Stimulated activated CD4-positive, alpha-beta T cell treated with anti-CD3 and anti-CD28 coated beads, Interleukin-2, amount 100 ng/mL, for 48 hours (primary cell): ENCODE data around the gene RNU1-1.
"Not testable (repeated sequence)": the region's sequence is repeated elsewhere in the genome, so short reads cannot be mapped to it uniquely, and the experiment has no call there.

Experiments used
- DNase-seq, 2 donors: peaks; one replicate each; pipeline ENCODE4 v3.0.0-alpha.2; 2020

The RNU1-1 gene

DNA sequence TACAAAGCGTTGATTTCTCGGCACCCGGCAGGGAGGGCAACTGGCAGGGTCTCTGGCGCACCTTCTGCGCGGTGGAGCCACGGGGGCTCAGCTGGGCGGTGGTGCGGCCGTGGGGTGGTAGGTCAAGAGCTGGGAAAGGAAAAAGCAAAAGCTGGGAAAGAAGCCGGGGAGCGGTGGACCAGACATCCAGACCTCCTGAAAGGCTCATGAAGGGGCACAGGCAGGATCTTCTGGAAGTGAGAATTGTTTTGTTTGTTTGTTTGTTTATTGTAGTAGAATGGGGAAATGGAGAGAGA, 7.2 kb upstream of the RNU1-1 start:
- DNase-seq: no peak

DNA sequence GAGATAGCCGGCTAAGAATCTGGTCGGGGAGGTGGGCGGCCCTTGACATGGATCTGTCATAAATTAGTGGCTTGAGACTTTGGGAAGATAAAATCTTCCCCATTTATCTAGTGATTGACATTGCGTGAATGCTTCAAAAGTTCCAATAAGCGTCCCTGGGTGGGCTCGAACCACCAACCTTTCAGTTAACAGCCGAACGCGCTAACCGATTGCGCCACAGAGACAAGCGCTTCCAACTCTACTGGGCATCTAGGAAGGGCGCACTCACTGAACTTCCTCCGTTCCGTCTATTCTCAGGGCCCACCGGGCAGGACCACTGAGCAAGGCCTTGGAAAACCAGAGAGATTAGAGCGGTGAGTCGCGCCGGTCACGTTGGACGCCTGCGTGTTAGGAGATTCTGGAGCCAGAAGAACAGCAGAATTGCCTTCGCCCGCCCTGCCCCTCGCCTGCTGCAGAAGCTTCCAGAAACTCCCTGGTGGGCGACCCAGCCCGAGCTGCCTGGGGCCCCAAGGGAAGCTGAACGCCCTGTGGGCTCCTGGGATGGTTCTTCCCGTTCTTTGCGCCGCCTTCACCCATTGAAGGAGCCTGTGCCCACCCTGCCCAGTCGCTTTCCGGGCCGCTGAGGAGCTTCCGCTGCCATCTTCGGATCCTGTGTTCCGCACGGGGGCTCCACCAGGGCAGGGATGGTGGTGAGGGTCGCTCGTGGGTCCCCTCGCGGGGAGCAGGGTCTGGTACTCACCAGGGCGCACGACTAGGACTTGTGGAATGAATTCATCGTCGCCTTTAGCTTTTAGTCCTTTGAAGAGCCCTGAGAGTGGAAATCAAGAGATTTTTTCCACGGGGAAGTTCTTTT, 6.6 kb upstream of the RNU1-1 start:
- DNase-seq: not testable (repeated sequence)

DNA sequence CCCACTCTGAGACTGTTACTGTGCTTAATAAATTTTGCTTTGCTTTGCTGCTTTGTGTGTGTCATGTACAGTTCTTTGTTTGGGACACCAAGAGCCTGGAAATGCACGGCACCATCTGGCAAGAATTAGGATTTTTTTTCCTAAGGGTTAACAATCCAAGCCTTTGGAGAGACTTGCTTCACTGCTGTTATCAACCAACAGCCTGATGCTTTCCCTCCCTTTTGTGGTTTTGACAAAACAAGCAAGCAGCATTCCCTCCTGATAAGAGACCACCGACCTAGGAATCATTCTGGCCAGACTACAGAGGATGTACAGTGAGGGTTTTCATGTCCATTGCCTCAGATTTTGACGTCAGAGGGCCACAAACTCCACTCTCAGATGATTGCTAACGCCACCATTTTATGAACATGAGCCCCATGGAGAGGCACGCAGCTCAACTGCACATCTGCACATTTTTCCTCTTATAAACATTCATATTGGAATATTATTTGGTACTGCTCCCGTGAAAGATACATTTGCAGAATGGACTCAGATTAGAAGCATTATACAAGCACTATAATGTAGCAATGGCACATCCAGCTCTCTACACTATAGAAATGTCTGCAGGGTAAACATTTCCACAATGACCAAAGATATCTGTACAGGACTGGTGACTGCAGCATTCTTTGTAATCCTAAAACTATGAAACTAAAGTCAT, 5.3 kb upstream of the RNU1-1 start:
- DNase-seq: not testable (repeated sequence)

DNA sequence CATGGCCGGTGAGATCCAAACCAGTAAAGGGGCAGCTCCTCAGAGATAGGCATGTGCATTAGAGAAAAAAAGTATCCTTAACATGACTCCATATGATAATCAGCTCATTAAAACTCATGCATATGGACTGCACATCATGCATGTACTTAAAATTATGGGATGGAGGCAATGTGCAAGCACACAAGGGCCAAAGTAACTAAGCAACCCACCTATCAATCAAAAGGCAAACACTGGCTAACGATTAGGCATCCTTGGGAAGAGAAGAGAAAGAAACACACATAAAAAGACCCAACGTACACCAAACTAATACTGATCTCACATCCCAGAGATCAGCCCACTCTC, 4.8 kb upstream of the RNU1-1 start:
- DNase-seq: not testable (repeated sequence)

DNA sequence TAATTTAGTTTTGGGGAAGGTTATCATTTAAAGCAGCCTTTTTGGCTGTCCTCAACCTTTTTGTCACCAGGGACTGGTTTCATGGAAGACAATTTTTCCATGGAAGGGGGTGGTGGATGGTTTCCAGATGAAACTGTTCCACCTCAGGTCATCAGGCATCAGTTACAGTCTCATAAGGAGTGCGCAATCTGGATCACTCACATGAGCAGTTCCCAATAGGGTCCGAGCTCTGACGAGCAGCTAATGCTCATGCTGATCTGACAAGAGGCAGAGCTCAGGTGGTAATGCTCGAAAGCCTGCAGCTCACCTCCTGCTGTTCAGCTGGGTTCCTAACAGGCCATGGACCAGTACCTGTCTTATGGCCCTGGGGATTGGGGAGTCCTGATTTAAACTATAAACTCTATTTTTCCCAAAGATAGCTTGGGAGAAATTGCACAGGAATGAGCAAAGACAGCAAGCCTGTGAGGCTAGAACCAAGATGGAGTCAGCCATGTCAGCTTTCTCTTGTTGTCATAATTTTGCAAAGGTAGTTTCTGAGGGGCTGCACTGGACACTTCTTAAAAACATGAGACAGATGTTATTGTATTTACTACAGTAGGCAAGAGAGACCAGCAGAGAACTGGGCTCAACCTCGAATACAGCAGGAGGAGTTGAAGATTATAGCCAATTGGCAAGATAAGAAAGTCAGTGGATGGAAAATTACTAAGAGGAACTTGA, 2.8 kb upstream of the RNU1-1 start:
- not testable (repeated sequence) for DNase-seq

DNA sequence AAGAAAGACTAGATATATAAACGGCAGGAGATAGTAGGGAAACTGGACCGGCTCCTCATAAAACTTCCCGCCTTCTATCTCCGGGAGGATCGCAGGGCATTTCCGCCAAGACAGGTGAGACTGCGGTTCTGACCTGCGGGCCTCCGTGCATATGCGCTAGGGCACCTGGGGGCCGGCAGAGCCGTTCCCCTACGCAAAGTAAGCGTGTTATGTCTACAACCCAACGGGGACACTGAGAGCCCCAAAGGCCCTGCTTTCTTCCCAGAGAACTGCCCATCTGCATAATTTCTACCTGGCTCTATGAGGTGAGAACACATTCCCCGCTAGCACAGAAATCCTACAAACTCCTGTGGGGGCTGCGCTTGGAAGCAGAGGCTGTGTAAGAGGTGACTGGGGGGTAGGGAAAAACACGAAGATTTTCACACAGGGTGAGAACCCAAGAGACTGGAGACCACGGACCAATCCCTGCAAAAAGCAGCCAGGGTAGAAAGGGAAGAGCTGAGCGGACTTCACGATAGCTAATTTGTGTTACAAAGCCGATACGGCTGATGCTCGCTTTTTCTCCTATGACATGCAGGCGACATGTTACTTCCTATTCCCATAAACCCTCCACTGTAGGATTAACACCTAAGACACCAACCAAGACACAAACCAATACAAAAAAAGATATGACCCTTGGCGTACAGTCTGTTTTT, 526 bp downstream of the RNU1-1 start:
- DNase-seq: peak; percentile 57 to 58

DNA sequence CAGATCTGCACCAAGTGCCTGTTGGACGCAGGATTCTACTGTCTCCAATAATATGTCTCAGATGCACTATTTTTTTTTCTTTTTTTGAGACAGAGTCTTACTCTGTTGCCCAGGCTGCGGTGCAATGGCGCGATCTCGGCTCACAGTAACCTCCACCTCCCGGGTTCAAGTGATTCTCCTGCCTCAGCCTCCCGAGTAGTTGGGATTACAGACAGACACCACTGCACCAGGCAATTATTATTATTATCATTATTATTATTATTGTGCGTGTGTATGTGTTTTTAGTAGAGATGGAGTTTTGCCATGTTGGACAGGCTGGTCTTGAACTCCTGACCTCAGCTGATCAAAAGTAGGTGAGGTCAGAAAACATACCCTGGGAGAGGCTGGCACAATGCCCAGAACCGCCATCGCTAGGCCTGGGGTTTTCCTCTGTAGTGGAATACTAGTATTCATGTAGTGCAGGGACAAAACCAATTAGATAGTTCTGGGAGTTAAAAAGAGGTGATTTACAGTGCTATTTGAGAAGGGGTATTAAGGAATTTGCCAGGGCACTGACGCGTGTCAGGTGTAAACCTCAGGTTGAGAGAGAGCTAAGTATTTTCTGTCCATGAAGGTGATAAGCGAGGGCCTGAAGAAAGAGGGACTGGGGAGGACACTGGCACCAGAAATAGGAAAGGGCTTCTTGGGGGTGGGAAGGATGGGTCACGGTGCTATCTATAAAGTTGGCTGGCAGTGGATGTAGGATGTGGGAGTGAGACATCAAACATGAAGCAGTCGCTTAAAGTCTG, 1.3 kb downstream of the RNU1-1 start:
- DNase-seq: not testable (repeated sequence)

DNA sequence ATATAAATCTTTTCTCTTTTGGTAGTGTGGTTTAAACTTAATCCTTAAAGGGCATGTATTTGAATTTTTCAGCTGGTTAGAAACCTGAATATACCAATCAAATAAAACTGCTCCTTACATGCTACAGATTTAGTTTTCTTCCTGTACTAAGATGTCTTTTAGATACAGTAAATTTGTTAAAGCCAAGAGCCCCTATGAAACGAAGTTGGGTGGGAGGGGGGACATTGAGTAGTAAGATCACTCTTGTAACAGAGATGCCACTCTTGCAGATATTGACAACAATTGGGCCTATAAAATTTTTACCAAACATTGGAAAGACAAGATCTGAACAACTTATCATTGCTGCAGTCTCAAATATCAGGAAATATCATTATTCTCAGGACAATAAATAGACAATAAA, 2.2 kb downstream of the RNU1-1 start:
- not testable (repeated sequence) for DNase-seq

DNA sequence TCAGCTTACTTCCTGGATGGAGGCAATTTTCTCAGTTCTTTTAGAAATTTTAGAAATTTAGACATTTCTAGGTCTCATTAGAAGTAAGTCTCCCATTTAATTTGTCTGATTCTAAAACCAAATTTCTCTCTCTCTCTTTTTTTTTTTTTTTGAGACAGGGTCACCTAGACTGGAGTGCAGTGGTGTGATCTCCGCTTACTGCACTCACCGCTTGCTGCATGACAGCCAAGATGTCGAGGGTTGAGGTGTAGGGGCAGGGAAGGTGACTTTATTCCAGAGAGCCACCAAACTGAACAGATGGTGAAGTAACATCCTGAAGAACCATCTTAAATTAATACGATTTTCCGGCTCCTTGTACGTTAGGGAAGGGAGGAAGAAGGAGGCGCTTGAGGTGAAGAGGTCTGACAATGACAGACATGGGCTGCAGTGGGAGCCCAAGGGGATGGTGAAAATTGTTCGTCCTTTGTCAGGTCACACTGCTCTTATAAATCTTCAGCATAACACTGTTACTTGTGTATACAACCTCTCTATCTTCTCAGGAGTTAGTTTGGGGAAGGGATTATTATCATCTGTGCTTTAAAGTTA, 5.1 kb downstream of the RNU1-1 start:
- DNase-seq: peak in 1 of 2 donors; percentile 19

DNA sequence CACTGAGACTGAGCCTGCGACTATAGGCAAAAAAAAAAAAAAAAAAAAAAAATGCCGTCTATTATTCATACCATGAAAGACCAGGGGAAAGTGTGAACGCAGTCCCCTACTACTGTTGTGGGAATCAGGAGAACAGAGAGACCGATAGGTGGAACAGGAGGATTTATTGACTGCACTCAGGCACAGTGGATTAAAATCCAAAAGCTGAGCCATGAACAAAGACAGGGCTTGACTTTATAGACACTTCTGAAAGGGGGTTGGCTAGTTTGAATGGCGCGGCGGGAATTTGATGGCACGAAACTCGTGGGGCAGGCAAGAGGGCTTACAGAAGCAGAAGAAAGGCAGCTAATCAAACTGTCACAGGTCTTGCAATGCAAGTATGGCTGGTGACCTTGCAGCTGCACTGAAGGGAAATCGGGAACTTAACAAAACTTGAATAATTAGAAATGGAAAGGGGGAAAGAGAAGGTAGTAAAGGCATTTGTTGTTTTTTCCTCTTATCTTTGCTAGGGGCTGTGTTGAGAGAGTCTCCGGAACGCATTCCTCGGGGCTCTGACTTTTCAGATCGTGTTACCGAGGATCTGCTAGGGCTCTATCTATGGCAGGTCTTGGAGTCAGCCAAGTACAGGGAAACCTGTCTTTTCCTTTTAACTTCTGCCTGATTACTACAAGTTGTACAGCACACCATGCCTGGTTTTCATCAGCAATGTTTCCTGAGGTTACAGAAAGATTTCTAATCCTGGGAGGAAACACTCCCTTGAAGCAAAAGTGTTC, 7.5 kb downstream of the RNU1-1 start:
- not testable (repeated sequence) for DNase-seq

DNA sequence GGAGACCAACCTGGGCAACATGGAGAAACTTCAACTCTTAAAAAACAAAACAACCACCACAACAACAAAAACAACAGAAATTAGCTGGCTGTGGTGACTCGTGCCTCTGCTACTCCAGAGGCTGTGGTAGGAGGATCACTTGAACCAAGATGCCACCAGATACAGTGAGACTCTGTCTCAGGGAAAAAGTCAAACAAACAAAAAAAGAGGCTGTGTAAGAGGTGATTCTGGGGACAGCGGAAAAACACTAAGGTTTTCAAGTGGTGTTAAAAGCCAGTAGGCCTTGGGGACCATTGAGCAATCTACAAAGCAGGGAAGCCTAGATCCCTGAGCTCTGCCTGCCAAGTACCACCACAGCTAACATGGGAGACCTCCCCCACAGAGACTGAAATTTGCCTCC, 8.2 kb downstream of the RNU1-1 start:
- DNase-seq: not testable (repeated sequence)

DNA sequence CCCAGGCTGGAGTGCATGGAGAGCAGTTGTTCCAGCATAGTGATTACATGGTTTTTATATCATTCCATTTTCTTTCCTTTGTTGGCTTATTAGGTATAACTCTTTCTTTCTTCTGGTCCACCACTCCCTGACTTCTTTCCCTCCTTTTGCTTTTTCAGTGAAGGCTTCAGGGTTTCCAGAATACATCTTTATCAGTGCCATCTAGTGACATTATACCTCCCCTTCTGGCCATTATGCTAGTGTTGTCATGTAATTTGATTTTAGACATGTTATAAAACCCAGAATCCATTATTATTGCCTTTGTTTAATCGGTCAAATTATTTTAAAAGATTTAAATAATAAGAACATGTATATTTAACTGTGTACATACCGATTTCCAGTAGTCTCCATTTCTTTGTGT, 10.6 kb downstream of the RNU1-1 start:
- no peak for DNase-seq

DNA sequence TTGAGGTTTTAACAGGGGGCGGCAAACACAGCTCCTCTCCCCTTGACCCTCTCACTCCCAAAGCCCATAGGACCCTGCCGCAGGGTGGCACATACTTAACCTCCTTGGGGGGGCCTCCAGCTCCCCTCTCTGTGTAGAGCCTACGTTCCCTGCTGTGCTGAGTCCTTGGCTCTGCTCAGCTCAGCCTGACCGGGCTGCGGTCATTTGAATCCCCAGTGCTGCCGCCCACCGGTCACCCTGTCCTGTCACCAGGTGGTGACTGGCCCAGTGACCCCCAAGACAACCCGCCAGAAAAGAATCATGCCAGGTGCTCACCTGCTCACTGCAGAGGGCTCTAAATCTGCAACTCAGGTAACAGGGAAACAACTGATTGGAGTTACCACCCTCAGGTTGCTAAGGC, 12.6 kb downstream of the RNU1-1 start:
- DNase-seq: not testable (repeated sequence)

DNA sequence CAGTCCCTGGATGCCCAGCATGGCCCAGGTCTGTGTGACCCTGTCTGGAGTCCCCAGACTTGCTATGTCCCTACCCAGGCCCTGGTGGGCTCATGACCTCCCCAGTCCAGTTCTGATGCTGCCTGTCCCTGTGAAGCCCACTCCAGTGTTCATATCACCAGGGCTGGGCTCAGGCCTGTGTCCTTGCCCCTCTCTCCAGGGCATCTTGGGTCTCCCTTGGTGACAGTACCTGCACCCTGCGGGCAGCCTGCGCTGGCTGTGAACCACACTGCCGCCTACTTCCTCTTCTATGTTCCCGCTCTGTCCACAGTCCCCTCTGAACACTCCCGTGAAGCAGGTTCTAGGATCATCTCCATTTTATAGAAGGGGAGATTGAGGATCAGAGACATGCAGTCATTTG, 13.1 kb downstream of the RNU1-1 start:
- DNase-seq: not testable (repeated sequence)

DNA sequence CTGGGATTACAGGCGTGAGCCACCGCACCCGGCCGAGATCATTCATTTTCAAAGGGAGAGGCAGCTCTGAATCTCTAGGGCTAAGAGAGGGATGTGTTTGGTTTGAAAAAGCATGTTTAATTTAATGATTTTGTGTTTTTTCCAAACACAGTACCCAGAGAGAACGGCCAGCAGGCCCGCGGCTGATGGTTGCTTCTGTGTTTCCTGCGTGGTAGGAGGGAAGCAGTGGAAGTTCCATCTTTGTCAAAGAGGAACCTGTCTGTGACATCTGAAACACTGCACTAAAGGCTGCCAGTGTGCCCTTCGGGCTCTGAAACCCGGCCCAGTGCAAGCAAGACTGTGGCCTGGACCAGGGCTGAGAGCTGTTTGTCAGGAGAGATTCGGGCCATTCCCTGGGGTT, 13.6 kb downstream of the RNU1-1 start:
- DNase-seq: not testable (repeated sequence)

DNA sequence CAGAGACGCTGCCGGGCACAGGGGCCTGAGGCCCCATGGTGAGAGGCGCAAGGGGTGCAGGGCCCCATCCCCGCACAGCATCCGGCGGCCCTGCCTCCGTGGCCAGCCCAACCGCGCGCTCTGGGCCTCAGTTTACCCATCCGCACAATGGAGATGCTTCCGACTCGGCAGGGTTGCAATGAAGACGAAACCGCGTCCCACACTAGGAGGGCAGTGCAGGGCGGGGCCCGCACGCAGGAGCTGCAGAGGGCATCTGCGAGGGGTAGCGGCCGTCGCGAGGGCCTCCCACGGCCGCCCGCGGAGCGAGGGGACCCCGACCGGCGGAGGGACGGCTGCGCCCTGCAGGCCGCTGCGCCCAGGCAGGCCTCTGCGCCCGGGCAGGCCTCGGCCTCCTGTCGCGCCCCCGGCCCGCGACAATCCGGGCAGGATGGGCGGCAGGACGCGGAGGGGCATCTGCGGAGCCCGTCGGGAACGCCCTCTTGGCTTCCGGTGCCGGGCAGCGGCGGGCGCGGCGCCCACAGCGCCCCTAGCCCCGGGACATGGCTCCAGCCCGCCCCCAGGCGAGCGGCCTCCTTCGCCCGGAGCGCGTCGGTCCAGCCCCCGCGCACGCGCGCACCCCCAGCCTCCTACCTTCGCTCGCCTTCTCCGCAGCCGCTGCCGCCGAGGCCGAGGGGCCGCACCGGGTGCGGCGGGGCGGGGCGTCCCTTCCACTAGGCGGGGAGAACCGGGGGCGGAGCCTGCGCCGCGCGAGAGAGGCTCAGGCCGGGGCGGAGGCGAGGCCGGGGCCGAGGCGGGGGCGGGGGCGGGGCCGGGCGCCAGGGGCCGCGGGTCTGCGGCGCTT, 15.3 kb downstream of the RNU1-1 start:
- peak; percentile 77 to 80 for DNase-seq

DNA sequence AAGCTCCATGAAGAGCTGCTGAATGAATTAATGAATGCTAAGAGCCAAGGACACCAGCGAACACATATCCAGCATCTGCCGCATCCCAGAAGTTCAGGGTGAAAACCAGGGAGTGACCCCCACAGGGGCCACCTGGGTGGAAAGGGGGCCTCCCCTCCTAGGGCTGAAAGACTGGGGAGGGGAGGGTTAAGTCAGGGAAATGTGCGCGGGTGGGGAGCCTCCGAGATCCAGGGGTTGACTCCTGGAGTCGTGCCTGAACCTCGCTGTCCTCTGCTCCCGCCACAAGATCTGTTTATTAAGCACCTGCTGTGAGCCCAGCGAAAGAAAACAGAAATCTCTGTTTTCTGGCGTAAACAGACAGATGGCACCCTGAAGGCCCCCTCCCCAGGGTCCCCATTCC, 16.0 kb downstream of the RNU1-1 start:
- DNase-seq: not testable (repeated sequence)

DNA sequence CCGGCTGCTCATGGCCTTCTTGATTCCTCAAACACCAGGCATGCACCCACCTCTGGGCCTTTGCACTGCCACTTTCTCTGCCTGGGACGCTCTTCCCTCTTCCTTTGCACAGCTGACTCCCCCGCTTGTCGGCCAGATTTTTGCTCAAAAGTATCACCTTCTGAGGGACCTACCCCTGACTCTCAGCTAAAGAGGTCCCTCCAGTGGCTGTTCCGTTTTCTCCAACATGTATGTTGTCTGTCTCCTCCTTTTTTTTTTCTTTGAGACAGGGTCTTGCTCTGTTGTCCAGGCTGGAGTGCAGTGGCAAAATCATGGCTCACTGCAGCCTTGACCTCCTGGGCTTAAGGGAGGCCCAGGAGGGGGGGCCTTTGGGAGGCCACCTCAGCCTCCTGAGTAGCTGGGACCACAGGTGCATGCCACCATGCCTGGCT, 16.6 kb downstream of the RNU1-1 start:
- not testable (repeated sequence) for DNase-seq

DNA sequence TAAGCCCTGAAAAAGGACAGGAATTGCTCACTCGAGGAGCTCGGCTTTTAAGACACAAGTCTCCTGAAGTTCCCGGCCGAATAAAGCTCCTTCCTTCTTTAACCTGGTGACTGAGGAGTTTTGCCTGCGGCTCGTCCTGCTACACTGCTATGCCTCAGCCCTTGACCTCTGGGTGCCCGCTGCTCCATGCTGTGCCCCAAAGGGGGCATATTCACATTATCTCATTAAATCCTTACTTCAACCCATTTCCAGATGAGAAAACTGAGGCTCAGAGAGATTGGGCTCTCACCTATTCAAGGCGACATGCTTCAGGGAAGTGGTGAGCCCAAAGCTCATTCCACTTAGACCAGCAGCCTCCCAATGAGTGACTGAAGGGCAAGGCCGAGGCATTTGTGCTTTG, 20.4 kb downstream of the RNU1-1 start:
- not testable (repeated sequence) for DNase-seq

DNA sequence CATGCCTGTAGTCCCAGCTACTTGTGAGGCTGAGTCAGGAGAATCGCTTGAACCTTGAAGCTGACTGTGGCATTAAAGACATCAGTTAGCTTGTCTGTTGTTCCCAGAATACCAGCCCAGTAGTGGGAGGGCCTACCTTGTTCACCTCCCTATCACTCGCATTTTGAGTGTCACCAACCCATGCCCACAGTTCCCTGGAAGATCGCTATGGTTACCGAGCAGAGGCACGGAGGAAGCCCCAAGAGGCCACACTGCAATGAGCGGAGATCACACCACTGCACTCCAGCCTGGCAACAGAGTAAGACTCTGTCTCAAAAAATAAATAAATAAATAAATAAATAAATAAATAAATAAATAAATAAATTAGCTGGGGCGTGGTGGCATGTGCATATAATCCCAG, 21.1 kb downstream of the RNU1-1 start:
- peak in 1 of 2 donors; percentile 5 for DNase-seq
